Measurements from ENCODE around the gene LRIT1. TPM values are rescaled to one million over a fixed set of nuclear protein-coding genes. Genes with fewer than 3 reads are reported as not detected.

The LRIT1 gene
- total RNA-seq, 3 donors from 2014 or later (not counting 1 experiment from before 2014, with no cell fraction given), result not detected

DNA sequence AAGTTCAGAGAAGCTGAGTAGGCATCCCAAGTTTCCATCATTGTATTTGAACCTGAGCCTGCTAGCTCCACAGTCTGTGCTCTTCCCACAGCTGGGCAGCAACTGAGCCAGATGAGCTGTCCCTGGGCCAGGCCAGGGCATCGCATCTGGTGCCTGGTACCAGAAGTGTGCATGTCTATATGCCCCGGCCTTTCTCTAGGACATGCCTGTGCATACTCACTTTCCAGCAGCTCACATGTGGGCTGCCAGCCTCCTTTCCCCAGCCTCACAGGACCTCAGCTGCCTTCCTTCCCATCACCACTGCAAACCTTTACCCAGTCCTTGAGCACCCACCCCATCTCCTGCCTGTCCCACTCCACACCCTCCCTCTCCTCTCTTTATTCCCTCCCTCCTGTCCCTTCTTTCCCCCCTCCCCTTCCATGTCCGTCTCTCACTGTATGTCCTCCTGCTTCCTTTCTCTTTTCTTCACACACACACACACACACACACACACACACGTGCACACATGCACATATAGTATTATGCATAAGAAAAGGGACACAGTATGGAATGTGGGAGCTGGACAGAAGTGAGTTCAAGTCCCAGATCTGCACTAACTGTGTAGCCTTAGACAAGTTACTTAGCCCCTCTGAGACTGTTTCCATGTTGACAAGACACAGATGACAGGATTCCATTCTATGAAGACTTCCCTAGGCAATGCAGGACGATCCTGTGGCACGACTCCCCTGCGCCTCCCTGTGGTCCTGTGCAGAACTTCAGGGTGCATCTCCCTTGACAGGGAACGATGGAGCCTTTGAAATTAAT is 36.1 kb downstream of the LRIT1 start:
- Mint-ChIP-seq H3K36me3 (no peaks in the 10 kb centered on the region), H3K27ac (no peak overlapping the region), H3K4me1 (peaks cover 0 to 12% of the 10 kb centered on the region in 2 donors), H3K4me3 (no peak overlapping the region), H3K27me3 (ENCODE audit: low read depth in 2 of 2) (no peaks in the 10 kb centered on the region), H3K9me3 (no peaks in the 10 kb centered on the region)
- Histone ChIP-seq H3K36me3 (ENCODE audit: control insufficient read depth, insufficient read depth, low read length) (no peaks in the 10 kb centered on the region), H3K27ac (ENCODE audit: low read length) (no peak overlapping the region), H3K4me1 (ENCODE audit: control insufficient read depth, insufficient read depth, low read length) (no peaks in the 10 kb centered on the region), H3K4me3 (ENCODE audit: low read length) (no peak overlapping the region), H3K27me3 (ENCODE audit: control insufficient read depth, insufficient read depth, low read length) (no peaks in the 10 kb centered on the region), H3K9me3 (ENCODE audit: control insufficient read depth, insufficient read depth, low read length) (no peaks in the 10 kb centered on the region)
- DNase-seq (peak; percentile 67 to 83), ATAC-seq (peak; percentile 81 to 99 (median 96))
- TF ChIP-seq, protein P1, sequence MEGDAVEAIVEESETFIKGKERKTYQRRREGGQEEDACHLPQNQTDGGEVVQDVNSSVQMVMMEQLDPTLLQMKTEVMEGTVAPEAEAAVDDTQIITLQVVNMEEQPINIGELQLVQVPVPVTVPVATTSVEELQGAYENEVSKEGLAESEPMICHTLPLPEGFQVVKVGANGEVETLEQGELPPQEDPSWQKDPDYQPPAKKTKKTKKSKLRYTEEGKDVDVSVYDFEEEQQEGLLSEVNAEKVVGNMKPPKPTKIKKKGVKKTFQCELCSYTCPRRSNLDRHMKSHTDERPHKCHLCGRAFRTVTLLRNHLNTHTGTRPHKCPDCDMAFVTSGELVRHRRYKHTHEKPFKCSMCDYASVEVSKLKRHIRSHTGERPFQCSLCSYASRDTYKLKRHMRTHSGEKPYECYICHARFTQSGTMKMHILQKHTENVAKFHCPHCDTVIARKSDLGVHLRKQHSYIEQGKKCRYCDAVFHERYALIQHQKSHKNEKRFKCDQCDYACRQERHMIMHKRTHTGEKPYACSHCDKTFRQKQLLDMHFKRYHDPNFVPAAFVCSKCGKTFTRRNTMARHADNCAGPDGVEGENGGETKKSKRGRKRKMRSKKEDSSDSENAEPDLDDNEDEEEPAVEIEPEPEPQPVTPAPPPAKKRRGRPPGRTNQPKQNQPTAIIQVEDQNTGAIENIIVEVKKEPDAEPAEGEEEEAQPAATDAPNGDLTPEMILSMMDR (IDR thresholded peaks at IDR 0.05), result peak; percentile 90
- intact Hi-C loops (cut with micrococcal nuclease), result loop anchor here (1.0 to 2.0 kb wide), 2 partner anchors 48 to 57 kb away; no protein-coding TSS in a partner anchor
- 31% methylated on average over 7 of the region's 8 CpGs for WGBS (ENCODE audit: insufficient coverage)

DNA sequence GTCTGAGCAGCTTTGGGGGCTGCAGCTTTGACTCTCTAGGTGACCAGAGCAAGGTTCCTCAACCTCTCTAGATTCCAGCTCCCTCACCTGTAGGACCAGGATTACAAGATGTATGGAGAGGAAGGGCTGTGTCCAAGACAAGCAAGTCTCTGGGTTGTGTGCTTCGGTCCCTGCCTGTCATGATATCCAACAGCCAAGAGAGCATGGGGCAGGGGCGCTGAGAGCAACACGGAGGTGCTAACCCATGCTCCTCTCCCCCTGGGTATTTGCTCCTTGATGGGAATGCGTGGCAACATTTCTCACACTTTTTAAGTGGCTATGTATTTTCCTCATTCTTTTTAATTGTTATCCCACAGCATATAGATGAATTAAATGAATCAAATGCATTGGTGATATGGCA is 36.7 kb downstream of the LRIT1 start:
- WGBS (ENCODE audit: insufficient coverage), result 91% methylated on average over 4 of the region's 4 CpGs
- Histone ChIP-seq H3K9me3 (ENCODE audit: control insufficient read depth, insufficient read depth, low read length) (no peaks in the 10 kb centered on the region), H3K36me3 (ENCODE audit: control insufficient read depth, insufficient read depth, low read length) (no peaks in the 10 kb centered on the region), H3K27ac (ENCODE audit: low read length) (no peak overlapping the region), H3K4me1 (ENCODE audit: control insufficient read depth, insufficient read depth, low read length) (no peaks in the 10 kb centered on the region), H3K27me3 (ENCODE audit: control insufficient read depth, insufficient read depth, low read length) (no peaks in the 10 kb centered on the region), H3K4me3 (ENCODE audit: low read length) (no peak overlapping the region)
- Mint-ChIP-seq H3K9me3 (no peaks in the 10 kb centered on the region), H3K27ac (no peak overlapping the region), H3K4me1 (peaks cover 0 to 12% of the 10 kb centered on the region in 2 donors), H3K36me3 (no peaks in the 10 kb centered on the region), H3K4me3 (no peak overlapping the region), H3K27me3 (ENCODE audit: low read depth in 2 of 2) (no peaks in the 10 kb centered on the region)
- intact Hi-C loops (cut with micrococcal nuclease), result loop anchor here (1.0 to 2.0 kb wide), 2 partner anchors 48 to 56 kb away; no protein-coding TSS in a partner anchor
- no peak for ATAC-seq
- TF ChIP-seq, protein P1 (IDR thresholded peaks at IDR 0.05), result no peak
- DNase-seq, result no peak

DNA sequence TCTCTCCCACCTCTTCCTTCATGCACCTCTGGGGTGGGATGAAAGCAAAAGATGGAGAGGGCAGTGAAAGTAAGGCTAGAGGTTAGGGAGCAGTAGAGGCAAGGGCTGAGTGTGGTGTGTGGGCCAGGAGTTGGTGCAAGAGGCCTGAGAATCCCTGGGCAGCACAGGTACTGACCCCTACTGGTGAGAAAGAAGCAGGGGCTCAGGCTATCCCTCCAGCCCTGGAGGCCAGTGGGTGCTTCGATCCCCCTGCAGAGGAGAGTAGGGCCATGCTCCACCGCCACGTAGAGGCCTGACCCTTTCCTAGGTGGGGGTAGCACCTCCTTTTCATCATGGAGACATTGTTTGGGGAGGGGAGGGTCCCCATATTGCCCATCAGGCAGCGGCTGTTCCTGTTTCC is 37.2 kb downstream of the LRIT1 start:
- no peaks in the 10 kb centered on the region for H3K36me3 Mint-ChIP-seq
- H3K27ac Mint-ChIP-seq, result no peak overlapping the region
- H3K4me3 Mint-ChIP-seq, result no peak overlapping the region
- DNase-seq, result peak in 1 of 2 donors; percentile 24
- TF ChIP-seq, protein P1 (IDR thresholded peaks at IDR 0.05), result peak; percentile 28
- ATAC-seq, result peak in 2 of 3 donors; percentile 34 to 42
- H3K4me1 Mint-ChIP-seq, result peaks cover 0 to 12% of the 10 kb centered on the region in 2 donors
- Histone ChIP-seq H3K4me3 (ENCODE audit: low read length) (no peak overlapping the region), H3K36me3 (ENCODE audit: control insufficient read depth, insufficient read depth, low read length) (no peaks in the 10 kb centered on the region), H3K4me1 (ENCODE audit: control insufficient read depth, insufficient read depth, low read length) (no peaks in the 10 kb centered on the region), H3K9me3 (ENCODE audit: control insufficient read depth, insufficient read depth, low read length) (no peaks in the 10 kb centered on the region), H3K27me3 (ENCODE audit: control insufficient read depth, insufficient read depth, low read length) (no peaks in the 10 kb centered on the region), H3K27ac (ENCODE audit: low read length) (no peak overlapping the region)
- WGBS (ENCODE audit: insufficient coverage), result 84% methylated on average over 3 of the region's 4 CpGs
- H3K27me3 Mint-ChIP-seq (ENCODE audit: low read depth in 2 of 2), result no peaks in the 10 kb centered on the region
- intact Hi-C loops (cut with micrococcal nuclease), result loop anchor here (2.0 kb wide), 1 partner anchor 47 kb away; no protein-coding TSS in a partner anchor
- H3K9me3 Mint-ChIP-seq, result no peaks in the 10 kb centered on the region
